NCI-H2029 (cell line): ENCODE measurements around the gene PRICKLE2.

Experiments
- DNase-seq: peaks from one replicate; lab custom pipeline; 2025; lab: John Stamatoyannopoulos, UW

The PRICKLE2 gene

DNA sequence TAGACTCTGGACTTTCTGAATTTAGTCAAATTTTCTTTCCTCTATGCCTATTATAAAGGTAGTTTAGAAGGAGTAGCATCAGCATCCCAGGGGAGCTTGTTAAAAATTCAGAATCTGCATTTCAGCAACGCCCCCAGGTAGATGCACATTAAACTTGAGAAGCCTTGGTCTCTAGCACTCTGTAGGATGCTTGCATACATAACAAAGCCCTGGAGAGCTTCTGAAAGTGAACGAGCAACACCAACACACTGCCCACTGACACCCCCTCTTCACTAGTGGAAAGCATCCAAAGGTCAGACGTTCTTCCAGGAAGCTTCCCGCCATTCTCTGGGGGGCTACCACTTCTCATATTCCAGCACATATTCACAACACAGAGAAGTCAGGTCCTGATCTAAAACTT, 6.5 kb downstream of the PRICKLE2 start:
- DNase-seq, result no peak

DNA sequence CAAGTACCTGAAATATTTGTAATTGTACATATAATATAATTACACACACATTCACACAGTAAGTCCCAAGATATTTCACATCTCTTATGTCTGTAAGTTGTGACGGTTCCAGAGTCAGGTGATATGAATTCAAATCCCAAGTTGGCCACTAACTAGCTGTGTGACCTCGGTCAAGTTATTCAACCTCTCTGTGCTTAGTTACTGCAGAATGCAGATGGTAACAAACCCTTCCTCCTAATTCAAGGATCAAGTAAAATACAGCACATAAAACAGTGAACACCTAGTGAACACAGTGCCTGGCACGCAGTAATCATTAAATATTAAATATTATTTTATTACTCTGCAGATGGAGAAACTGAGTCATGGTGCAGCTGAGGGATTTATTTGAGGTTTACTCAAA, 6.9 kb downstream of the PRICKLE2 start:
- DNase-seq, result no peak

DNA sequence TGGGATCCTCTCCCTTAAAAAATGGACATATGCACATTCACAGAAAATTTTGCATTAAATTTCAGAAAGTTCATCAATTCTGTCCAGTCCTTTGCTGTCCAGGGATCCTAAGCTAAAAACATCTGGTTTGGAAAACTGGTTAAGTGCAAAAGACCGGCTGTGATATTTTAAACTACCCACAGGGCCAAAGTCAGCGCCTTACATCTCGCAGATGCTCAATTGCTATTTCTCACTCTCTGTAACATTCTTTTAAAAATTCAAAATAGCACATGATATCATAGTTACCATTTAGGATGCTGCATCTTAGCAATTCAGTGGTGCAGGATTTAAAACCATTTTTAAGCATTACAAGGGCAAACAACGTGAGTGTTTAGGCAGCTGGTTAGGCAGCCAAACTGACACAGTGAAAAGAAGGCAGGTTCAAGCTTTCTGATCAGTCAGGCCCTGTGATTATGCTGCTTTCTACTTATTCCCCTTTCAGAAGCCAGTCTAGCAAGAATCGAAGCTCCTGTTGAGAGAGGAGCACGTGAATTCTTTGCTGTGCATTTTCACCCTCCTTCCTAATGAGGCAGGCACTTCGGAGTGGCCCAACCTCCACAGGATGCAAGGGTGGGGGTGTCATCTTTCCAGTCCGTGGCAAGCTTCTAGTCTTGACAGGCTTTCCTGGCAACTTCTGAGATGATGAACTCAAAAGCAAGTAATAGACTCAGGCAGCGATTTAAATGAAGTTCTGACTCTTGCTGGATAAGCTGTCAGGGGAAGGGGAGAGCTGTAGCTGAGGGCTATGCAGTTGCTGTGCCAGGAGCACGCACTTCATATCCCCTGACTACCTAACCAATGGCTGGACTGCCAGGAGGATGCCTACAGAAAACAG, 8.8 kb downstream of the PRICKLE2 start:
- DNase-seq, result no peak

DNA sequence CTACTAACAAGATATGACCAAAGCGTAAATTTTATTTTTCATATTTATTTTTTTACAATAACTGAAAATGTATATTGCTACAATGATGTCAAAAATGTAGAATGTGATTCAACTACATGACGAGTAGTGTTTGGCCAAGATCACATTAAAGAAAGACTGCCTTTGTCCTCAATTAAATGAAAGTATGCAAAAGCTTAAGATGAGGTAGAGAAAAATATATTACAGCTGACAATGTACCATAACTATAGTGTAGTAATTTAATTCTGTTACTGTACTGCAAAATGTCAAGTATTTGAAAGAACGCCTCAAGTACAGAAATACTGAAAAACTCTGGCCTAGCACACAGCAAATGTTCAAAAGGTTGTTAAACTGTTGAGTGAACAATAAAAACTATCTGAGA, 9.7 kb downstream of the PRICKLE2 start:
- DNase-seq, result no peak

DNA sequence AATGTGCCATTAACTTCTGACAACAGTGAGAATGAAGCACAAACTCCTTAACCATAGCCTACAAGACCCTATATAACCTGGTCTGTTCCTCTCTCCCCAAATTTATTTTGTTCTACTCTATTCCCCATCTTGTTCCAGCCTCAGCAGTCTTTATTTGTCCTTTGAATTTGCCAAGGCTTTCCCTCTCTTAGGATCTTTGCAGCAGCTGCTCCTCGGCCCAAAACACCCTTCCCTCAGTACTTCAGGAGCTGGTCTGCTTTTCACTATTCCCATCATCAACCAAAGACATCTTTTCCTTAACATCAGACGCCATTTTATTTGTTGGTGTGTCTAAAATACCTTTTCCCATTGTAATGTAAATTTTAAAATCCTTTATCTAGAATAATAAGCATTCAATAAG, 10.2 kb downstream of the PRICKLE2 start:
- DNase-seq, result no peak

DNA sequence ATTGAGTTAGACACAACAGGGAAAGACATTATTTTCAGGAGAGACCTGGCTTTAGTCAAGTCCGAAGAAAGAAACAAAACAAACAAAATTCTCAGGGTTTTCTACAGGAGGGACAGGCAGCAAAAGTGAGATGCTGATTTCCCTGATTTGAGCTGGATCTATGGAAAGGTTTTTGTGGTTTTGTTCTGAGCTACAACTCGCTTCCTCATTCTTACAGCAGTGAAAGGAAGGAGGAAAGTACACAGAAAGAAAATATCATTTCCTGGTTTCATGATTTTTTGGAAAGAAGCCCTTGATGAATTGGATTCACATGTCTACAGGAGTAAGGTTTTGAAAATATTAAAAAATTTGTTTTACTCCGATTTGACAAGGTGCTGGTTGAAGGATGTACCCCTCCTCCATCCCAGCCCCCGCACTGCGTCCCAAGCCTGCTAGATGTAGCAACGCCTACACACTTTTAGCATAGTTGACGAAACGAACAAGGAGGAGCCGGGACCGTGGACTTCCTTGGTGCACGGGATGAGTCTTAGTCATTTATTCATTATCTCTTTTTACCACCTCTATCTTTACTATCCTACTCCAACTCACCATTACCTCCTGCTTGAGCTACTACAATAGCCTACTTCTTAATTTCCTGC, 10.8 kb downstream of the PRICKLE2 start:
- DNase-seq, result no peak

DNA sequence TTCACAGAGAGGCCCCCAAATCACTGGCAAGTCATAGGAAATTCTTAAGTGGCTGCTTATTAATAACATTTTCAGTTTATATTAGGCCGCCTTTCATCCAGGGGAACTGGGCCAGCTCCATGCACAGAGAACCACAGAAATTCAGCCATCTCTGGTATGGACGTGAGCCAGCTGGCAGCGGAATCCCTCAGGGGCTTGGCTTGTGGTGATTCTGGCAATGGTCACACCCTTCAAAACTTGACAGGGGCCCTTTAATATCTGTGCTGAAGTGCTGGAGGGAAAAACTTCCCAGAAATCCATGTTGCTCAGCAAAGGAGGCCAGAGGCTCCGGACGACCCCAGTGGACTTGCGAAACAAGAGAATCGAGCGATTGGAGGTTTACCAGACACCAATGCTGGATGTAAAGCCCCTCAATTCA, 11.3 kb downstream of the PRICKLE2 start:
- DNase-seq, result no peak

DNA sequence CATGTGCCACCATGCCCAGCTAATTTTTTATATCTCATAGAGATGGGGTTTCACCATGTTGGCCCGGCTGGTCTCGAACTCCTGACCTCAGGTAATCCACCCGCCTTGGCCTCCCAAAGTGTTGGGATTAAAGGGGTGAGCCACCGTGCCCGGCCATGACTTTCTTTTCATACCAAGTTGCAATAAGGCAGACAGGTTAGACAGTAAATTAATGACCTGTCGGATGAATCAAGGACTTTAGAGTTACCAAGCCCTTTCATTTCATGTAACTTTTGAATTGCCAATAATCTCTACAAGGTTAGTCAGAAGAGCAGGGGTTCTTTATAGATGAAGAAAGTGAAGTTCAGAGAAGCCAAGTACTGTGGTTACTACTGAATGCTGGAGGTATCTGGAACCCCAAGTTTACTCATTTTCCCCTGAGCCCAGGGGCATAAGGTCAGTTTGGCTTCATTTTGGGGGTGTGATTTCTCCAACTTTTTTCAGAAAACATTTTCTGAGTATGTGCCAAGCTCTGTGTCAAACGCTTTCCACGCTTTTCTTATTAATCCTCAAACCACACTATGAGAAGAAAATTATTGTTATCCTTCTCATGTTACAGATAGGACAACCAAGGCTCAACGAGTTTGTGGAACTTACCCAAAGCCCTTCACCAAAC, 11.9 kb downstream of the PRICKLE2 start:
- DNase-seq, result no peak

DNA sequence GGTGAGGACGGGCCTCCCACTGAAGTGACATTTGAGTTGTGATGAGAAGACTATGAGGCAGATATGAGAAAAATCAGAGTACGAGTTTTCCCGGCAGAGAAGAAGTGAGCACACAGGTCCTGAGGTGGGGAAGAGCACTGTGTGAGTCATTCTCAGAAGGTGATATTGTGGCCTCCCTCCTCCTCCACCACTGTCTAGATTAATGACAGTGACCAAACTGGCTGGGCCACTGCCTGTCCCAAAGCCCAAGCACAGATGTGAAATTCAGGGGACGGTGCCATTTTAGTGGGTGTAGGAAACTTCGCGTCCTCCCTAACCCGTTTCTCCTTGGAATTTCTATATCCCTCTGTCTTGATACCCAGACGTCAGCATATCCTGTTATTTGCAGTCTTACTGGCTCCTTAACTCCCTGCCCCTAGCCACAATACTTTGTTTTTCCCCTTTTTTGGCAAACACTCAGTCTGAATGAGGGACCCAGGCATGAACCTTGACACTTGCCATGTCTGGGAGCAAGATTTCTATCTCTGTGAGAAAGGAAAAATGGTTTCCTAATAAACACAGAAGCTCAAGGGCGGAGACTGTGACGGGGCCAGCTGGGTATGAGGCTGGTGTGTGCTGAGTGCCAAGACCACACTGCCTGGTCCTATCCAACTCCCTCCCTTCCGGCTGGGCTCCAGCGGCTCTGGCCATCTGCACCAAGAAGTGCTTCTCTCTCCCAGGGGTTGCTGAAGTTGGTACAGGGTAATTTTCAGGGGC, 15.2 kb downstream of the PRICKLE2 start:
- no peak for DNase-seq

DNA sequence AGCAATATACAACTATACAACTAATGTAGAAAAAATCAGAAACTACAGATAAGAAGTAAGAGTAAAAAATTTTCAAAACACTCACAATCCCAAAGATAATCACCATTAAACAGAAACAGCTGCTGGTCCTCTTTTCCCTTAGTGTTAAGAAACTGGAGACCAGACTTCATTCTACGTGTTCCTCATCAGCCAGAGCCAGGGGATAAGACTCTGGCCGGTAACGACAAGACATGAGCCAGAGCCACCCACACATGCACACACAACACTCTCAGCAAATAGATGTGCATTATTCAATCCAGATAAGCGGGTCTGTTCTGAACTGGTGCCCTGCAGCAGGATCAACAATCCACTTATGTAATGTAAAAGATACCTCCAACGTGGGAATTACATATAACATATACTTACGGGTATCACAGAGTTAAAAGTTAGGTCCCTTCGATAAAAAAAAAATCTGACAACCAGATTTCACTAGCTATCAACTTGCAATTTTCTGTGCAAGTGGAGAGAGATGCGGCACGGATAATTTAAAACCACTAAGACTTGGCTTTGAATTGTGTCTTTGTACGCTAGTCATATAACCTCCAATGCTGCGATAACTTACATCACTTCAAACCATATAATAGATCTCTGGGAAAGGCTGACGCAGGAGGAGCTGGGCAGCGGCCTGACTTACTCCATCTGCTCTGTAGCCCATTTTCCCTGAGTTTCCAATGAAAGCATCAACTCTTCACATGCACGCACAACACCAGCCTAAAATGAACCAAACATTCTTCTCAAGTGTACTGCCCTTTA, 17.8 kb downstream of the PRICKLE2 start:
- DNase-seq, result no peak

DNA sequence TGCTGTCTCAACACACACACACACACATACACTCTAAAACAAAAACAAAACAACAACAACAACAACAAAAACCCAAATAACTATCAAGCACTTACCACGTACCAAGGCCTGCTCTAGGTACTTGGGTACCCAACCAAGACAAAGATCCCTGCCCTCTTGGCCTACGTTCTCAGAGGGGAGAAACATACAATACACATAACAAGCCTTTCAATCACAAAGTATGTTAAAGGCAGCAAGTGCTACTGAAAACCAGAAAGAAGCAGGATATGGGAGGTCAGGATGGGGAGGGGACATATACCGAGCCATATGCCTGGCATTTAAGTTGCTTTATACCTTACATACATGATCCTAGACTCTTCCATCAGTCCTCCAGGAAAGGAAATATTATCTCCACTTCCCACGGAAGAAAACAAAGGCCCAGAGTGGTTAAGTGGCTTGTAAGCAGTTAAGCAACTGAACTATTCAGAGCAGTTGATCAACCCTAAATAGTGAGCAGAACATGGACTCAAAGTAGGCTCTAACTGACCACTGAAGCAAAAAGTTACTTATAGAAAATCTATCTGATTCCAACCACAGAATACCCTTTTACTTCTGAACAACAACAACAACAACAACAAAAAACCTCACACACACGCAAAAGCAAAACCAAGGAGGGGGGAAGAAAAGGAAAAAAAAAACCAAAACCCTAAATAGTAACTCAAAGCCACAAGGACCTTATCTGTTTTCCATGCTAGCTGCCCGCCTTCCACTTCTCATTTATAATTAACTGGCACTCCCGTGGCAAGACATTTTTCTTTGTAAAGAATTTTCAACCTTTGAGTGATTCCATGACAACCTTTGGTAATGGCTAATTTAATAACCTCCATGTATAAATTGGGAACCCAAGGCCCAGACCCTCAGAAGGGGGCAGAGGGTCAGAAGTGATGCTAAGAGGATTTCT, 21.0 kb downstream of the PRICKLE2 start:
- no peak for DNase-seq

DNA sequence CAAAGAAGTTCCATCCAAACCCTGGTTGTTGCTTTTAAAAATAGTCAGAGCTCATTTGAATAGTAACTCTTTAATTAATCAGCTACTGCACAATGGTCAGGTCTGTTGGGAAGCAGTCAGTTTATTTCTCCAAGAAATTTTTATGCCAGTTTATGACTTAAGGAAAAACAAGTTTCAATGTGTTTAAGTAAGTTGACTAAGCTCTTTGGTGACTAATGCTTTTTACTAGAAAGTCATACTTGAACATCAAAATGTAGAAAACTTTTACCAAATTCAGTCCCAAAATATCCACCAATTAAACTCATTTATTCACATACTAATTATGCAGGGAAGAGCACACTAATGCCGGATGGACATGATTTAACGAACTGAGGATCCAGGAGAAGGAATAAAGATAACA, 22.1 kb downstream of the PRICKLE2 start:
- no peak for DNase-seq

DNA sequence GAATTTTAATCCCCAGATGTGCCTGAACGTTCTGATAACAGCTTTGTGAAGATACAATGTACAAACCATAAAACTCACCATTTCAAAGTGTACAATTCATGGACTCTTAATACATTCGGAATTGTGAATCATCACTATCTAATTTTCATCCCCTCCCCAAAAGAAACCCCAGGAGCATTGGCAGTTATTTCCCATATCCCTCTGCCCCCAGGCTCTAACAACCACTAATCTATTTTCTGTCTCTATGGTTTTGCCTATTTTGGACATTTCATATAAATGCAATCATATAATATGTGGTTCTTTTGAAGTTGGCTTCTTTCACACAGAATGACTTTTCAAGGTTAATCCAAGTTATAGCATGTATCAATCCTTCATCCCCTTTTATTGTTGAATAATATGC, 25.3 kb downstream of the PRICKLE2 start:
- no peak for DNase-seq

DNA sequence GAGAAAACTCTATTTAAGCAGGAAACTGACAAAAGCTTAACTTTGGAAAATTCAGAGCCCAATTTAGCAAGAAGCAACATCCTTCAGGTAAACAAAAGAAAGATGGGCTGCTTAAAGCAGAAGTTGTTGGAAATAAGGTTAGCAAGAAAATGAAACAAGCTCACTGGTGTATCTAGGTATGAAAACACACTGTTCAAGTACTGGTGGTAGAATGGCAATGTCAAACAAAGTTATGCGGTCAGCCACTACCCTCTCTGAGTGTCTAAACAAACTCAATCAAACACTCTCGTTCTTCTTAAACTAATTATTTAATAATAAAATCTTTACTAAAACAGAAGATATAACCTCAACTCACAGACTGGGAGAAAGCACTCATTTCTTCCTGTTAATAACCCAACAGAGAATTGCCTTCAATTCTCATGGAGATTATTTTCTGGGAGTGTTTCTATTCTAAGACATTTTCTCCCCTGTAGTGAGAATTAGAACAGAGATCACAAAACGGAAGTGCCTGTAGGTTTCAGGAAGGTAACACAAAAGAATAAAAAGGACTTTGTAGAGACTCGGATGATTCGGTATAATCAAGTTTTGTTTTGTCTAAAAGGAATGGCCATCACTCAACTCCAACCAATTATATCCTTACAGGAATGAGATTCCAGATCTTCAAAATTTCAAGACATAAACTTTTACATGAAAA, 28.9 kb downstream of the PRICKLE2 start:
- DNase-seq, result no peak

DNA sequence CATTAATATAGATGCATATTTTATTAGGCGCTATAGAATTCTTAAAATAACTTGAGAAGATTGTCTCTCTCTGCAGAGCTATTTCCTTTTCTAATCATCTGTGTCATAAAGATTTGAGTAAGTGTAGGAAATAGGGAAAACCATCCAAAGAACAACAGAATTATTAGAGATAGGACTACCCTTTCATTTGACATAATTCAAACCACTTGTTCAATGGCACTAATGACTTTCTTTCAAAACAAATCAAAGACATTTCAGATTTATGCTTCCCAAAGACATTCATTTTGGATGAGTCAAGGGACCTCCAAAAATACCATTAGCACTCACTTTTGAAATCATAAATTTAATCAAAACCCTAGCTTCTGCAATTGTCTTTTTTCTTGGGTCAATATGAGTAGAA, 29.5 kb downstream of the PRICKLE2 start:
- no peak for DNase-seq

DNA sequence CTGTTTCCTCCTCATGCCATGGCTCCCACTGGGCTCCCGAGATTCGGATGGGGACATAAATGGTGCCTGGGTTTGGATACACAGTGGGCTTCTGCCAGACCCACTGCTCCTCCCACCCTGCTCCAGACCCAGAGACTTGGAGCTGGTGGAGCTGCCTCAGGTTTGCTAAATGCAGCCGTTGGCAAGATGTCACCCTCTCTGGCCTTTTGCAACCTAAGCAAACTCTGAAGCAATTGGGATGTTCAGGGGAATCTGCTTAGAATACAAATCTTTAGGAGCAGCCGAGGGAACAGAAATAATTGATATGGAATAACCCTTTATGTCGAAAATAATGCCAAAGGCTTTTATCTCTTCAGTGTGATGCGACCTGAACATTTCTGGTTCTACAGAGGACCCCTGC, 33.4 kb downstream of the PRICKLE2 start:
- no peak for DNase-seq

DNA sequence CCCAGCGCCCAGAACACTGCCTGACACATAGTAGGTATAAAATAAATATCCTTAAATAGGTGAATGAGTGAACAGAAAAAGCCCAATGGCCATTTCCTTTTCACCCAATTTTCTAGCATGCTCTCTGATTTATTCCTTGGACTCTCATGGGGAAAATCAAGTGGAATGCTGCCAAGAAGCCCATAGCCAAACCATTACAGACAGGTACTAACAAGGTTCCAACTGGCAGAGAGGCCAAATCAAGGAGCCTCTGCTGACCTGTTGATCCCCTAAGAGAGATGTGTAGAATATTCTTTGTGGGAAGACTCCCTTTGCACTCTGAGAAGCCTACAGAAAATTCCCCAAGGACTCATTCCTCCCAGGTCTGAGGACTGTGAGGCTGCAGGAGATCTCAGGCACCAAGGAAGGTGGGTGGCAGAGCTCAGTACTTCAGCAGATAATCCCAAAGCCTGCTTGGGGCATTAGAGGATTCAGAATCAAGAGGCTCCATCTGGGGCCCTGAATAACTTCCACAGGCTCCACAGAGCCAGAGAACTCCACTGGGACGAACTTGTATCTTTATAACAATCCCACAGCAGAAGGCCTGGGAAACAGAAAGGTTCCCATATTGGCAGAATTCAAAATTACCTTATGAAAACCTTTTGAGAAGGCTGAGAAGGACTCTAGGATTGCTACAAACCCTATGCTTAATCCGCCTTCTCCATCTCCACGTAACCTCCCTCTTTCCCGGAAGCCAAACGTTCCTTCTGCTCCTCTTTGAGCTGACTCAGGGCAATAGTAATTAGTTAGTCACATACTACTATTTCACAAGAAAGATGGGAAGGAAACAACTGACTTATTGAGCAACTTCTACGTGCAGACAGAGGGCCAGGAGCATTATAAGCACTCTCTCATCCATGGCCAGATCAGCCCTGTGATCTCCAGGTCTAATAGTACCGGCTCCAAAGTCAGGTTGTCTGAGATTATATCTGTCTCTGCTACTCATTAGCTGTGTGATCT, 34.5 kb downstream of the PRICKLE2 start:
- DNase-seq, result no peak

DNA sequence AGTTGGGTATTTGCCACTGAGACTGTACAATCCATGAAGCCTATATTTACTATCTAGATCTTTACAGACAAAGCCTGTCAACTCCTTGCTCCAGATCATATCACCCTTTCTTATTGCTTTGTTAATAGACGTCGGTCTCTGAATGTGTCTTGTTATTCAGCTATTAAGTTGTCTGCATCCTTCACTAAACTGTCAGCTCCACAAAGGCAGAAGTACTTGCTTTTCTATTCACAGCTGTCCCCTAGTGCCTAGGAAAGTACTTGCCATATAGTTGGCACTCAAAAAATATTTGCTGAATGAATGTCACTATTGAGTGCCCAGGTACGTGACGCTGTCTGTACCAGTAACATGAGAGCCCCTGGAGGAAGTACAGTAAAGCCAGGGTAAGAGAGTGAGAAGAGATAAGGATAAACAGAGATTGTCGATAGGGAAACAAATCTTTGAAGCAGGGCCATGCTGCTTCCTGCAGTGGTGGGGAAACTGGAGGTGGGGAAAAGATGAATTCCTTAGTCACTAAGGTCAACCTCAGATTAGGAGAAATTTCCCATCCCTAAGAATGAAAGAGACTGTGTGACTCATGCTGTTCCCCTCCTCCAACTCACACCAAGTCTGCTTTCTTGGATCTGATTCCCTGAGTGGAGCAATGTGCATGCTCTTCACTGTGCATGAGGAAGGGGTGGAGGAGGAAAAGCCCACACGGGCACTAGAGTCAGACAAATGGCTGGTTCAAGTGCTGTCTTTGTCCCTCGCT, 36.3 kb downstream of the PRICKLE2 start:
- DNase-seq, result peak; percentile 49
